Activated CD4-positive, alpha-beta T cell treated with anti-CD3 and anti-CD28 coated beads, Interleukin-2, amount 50 U/mL, for 4 hours (primary cell): Measurements from ENCODE around the gene CHST8.

ENCODE experiments used
- DNase-seq, 2 experiments: peaks; one replicate each; pipeline ENCODE4 v3.0.0-alpha.2; 2020

CHST8 gene

GRCh38 chr19:33799476-33799875, 177.7 kb downstream of the CHST8 start:
- no peak for DNase-seq

GRCh38 chr19:33800012-33800680, 178.4 kb downstream of the CHST8 start:
- no peak for DNase-seq

- no peak for DNase-seq
Observed at GRCh38 chr19:33801411-33801810, 179.7 kb downstream of the CHST8 start.

GRCh38 chr19:33802001-33802400, 180.2 kb downstream of the CHST8 start:
- DNase-seq = no peak

- DNase-seq = no peak
Observed at GRCh38 chr19:33802801-33803200, 181.0 kb downstream of the CHST8 start.

GRCh38 chr19:33803383-33803782, 181.6 kb downstream of the CHST8 start:
- DNase-seq = no peak

GRCh38 chr19:33804021-33804799, 182.5 kb downstream of the CHST8 start:
- no peak for DNase-seq

GRCh38 chr19:33805313-33805712, 183.6 kb downstream of the CHST8 start:
- DNase-seq = no peak

- no peak for DNase-seq
Observed at GRCh38 chr19:33805840-33806433, 184.2 kb downstream of the CHST8 start.

- no peak for DNase-seq
Observed at GRCh38 chr19:33806434-33806881, 184.7 kb downstream of the CHST8 start.

GRCh38 chr19:33808399-33808798, 186.6 kb downstream of the CHST8 start:
- DNase-seq = no peak

- no peak for DNase-seq
Observed at GRCh38 chr19:33809960-33810359, 188.2 kb downstream of the CHST8 start.

- no peak for DNase-seq
Observed at GRCh38 chr19:33810821-33811220, 189.1 kb downstream of the CHST8 start.

GRCh38 chr19:33811246-33811645, 189.5 kb downstream of the CHST8 start:
- DNase-seq = no peak

GRCh38 chr19:33811736-33812387, 190.1 kb downstream of the CHST8 start:
- DNase-seq = no peak

- no peak for DNase-seq
Observed at GRCh38 chr19:33812388-33813330, 190.9 kb downstream of the CHST8 start.

- DNase-seq = no peak
Observed at GRCh38 chr19:33813391-33814101, 191.8 kb downstream of the CHST8 start.

- DNase-seq = no peak
Observed at GRCh38 chr19:33814181-33815165, 192.7 kb downstream of the CHST8 start.

- no peak for DNase-seq
Observed at GRCh38 chr19:33815380-33816340, 193.9 kb downstream of the CHST8 start.
